Measurements from ENCODE around the gene ZFAND2A.
"Not testable (repeated sequence)": the region's sequence is repeated elsewhere in the genome, so short reads cannot be mapped to it uniquely, and the experiment has no call there.

Gene ZFAND2A

GRCh38 chr7:1151653-1152425 is 8.2 kb downstream of the ZFAND2A start:
- no peak for DNase-seq (ENCODE audit: low read depth in 3 of 3)

- DNase-seq (ENCODE audit: low read depth in 3 of 3), result no peak
These were observed 8.8 kb downstream of the ZFAND2A start for GRCh38 chr7:1151156-1151555.

- no peak for DNase-seq (ENCODE audit: low read depth in 3 of 3)
These were observed 9.5 kb downstream of the ZFAND2A start for GRCh38 chr7:1150400-1151002.

GRCh38 chr7:1149351-1149794 is 10.6 kb downstream of the ZFAND2A start:
- no peak for DNase-seq (ENCODE audit: low read depth in 3 of 3)

GRCh38 chr7:1147873-1148272 is 12.1 kb downstream of the ZFAND2A start:
- DNase-seq (ENCODE audit: low read depth in 3 of 3), result not testable (repeated sequence)

GRCh38 chr7:1144269-1144771 is 15.7 kb downstream of the ZFAND2A start:
- DNase-seq (ENCODE audit: low read depth in 3 of 3), result no peak

- not testable (repeated sequence) for DNase-seq (ENCODE audit: low read depth in 3 of 3)
These were observed 17.0 kb downstream of the ZFAND2A start for GRCh38 chr7:1143031-1143430.

GRCh38 chr7:1142051-1142635 is 17.9 kb downstream of the ZFAND2A start:
- no peak for DNase-seq (ENCODE audit: low read depth in 3 of 3)

GRCh38 chr7:1141651-1142050 is 18.3 kb downstream of the ZFAND2A start:
- no peak for DNase-seq (ENCODE audit: low read depth in 3 of 3)

- no peak for DNase-seq (ENCODE audit: low read depth in 3 of 3)
These were observed 19.4 kb downstream of the ZFAND2A start for GRCh38 chr7:1140476-1141104.

GRCh38 chr7:1137517-1138167 is 22.4 kb downstream of the ZFAND2A start:
- no peak for DNase-seq (ENCODE audit: low read depth in 3 of 3)

GRCh38 chr7:1136841-1137516 is 23.0 kb downstream of the ZFAND2A start:
- DNase-seq (ENCODE audit: low read depth in 3 of 3), result no peak

GRCh38 chr7:1134951-1135350 is 25.0 kb downstream of the ZFAND2A start:
- DNase-seq (ENCODE audit: low read depth in 3 of 3), result no peak

GRCh38 chr7:1131471-1132265 is 28.3 kb downstream of the ZFAND2A start:
- DNase-seq (ENCODE audit: low read depth in 3 of 3), result no peak

GRCh38 chr7:1130021-1130990 is 29.7 kb downstream of the ZFAND2A start:
- no peak for DNase-seq (ENCODE audit: low read depth in 3 of 3)

GRCh38 chr7:1129431-1129830 is 30.6 kb downstream of the ZFAND2A start:
- no peak for DNase-seq (ENCODE audit: low read depth in 3 of 3)

GRCh38 chr7:1127001-1127400 is 33.0 kb downstream of the ZFAND2A start:
- DNase-seq (ENCODE audit: low read depth in 3 of 3), result no peak

GRCh38 chr7:1125603-1125969 is 34.4 kb downstream of the ZFAND2A start:
- DNase-seq (ENCODE audit: low read depth in 3 of 3), result no peak
